Parathyroid adenoma (tissue), 2 donors: ENCODE measurements around the gene IL6ST.

ENCODE experiments used
- H2AFZ ChIP-seq: fragments of 300-600 bp; sonication (generic); one replicate; pipeline ENCODE4 v1.7.0; 2017; ENCODE audit warnings: antibody characterized with exemption, mild to moderate bottlenecking
- H3K27ac ChIP-seq: fragments of 300-600 bp; sonication (generic); one replicate; pipeline ENCODE4 v1.7.0; 2017
- H3K27me3 ChIP-seq: fragments of 300-600 bp; sonication (generic); one replicate; pipeline ENCODE4 v1.7.0; 2017; ENCODE audit warnings: low read length; ENCODE audit not compliant: control insufficient read depth, insufficient read depth
- H3K36me3 ChIP-seq: fragments of 300-600 bp; sonication (generic); one replicate; pipeline ENCODE4 v1.7.0; 2017; ENCODE audit warnings: low read length; ENCODE audit not compliant: control insufficient read depth, insufficient read depth
- H3K4me1 ChIP-seq: fragments of 300-600 bp; sonication (generic); one replicate; pipeline ENCODE4 v1.7.0; 2017; ENCODE audit warnings: control low read depth
- H3K4me2 ChIP-seq: fragments of 300-600 bp; sonication (generic); one replicate; pipeline ENCODE4 v1.7.0; 2017; ENCODE audit warnings: low read length
- H3K4me3 ChIP-seq: fragments of 300-600 bp; sonication (generic); one replicate; pipeline ENCODE4 v1.7.0; 2017; ENCODE audit warnings: low read depth, low read length
- H3K79me2 ChIP-seq: fragments of 300-600 bp; sonication (generic); one replicate; pipeline ENCODE4 v1.7.0; 2017; ENCODE audit warnings: control low read depth
- H3K9ac ChIP-seq: fragments of 300-600 bp; sonication (generic); one replicate; pipeline ENCODE4 v1.7.0; 2017; ENCODE audit warnings: mild to moderate bottlenecking
- H3K9me3 ChIP-seq: fragments of 300-600 bp; sonication (generic); one replicate; pipeline ENCODE4 v1.7.0; 2017; ENCODE audit warnings: low read length; ENCODE audit not compliant: control insufficient read depth
- CTCF ChIP-seq: fragments of 300-600 bp; sonication (generic); IDR thresholded peaks from one replicate; pipeline ENCODE4 v1.7.0; 2017; ENCODE audit warnings: antibody characterized with exemption, mild to moderate bottlenecking
- donor health status: primary hyperparathyroidism.

The IL6ST gene

DNA sequence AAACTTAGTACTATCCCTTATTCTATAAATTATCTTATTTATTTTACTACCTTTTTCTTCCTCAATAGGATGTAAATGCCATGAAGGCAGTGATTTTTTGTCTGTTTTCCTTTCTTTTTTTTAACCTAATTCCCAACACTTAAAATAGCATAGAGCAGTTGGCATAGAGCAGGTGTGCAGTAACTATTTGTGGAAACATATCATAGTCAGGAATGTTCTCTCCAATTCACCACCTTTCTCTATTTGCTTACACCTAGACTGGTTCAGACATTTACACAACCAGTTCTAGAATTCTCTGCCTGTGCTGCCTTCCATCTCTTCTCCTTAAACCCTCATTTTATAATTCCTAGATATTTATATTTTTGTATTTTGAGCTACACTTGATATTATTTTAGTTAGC is 94.0 kb downstream of the IL6ST start:
- Histone ChIP-seq H3K27me3 (no peaks in the 10 kb centered on the region), H3K79me2 (no peaks in the 10 kb centered on the region), H3K4me3 (no peak overlapping the region), H3K27ac (no peak overlapping the region), H3K9me3 (no peaks in the 10 kb centered on the region), H3K36me3 (no peaks in the 10 kb centered on the region), H3K4me2 (no peak overlapping the region), H3K4me1 (no peaks in the 10 kb centered on the region), H2AFZ (no peak overlapping the region), H3K9ac (no peak overlapping the region)
- no peak for TF ChIP-seq CTCF

GRCh38 chr5:55900068-55900467 is 94.7 kb downstream of the IL6ST start:
- no peak overlapping the region for H3K27ac ChIP-seq
- no peak overlapping the region for H3K4me3 ChIP-seq
- H3K36me3 ChIP-seq: no peaks in the 10 kb centered on the region
- no peaks in the 10 kb centered on the region for H3K79me2 ChIP-seq
- no peaks in the 10 kb centered on the region for H3K4me1 ChIP-seq
- H3K9ac ChIP-seq: no peak overlapping the region
- H3K9me3 ChIP-seq: no peaks in the 10 kb centered on the region
- TF ChIP-seq CTCF: no peak
- no peaks in the 10 kb centered on the region for H3K27me3 ChIP-seq
- H2AFZ ChIP-seq: no peak overlapping the region
- H3K4me2 ChIP-seq: no peak overlapping the region

DNA sequence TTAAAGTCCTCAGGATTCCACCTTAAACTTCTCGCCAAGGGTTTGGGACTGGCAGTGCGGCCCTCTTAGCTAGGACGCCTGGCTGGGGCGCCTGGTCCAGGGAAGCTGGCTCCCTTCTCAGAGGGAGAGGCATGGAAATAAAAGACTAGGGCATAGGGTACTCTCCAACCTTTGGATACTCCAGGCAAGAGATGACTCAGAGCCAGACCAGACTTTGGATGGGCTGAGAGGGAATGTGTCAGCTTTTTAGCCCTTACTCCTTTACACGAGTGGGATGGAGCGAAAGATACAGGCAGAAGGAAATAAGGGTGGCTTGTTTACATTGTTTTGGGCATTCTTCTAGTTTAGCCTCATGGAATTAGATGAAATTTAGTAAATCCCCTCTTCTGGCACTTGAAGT is 95.4 kb downstream of the IL6ST start:
- Histone ChIP-seq H3K27me3 (no peaks in the 10 kb centered on the region), H3K9ac (no peak overlapping the region), H3K9me3 (no peaks in the 10 kb centered on the region), H3K4me1 (no peaks in the 10 kb centered on the region), H2AFZ (no peak overlapping the region), H3K4me2 (no peak overlapping the region), H3K36me3 (no peaks in the 10 kb centered on the region), H3K4me3 (no peak overlapping the region), H3K79me2 (no peaks in the 10 kb centered on the region), H3K27ac (no peak overlapping the region)
- TF ChIP-seq CTCF: no peak

- Histone ChIP-seq H3K4me3 (no peak overlapping the region), H2AFZ (no peak overlapping the region), H3K4me2 (no peak overlapping the region), H3K4me1 (no peaks in the 10 kb centered on the region), H3K9ac (no peak overlapping the region), H3K36me3 (no peaks in the 10 kb centered on the region), H3K9me3 (no peaks in the 10 kb centered on the region), H3K27ac (no peak overlapping the region), H3K79me2 (no peaks in the 10 kb centered on the region), H3K27me3 (no peaks in the 10 kb centered on the region)
- no peak for TF ChIP-seq CTCF
Observed at GRCh38 chr5:55897905-55898304, 96.9 kb downstream of the IL6ST start.

DNA sequence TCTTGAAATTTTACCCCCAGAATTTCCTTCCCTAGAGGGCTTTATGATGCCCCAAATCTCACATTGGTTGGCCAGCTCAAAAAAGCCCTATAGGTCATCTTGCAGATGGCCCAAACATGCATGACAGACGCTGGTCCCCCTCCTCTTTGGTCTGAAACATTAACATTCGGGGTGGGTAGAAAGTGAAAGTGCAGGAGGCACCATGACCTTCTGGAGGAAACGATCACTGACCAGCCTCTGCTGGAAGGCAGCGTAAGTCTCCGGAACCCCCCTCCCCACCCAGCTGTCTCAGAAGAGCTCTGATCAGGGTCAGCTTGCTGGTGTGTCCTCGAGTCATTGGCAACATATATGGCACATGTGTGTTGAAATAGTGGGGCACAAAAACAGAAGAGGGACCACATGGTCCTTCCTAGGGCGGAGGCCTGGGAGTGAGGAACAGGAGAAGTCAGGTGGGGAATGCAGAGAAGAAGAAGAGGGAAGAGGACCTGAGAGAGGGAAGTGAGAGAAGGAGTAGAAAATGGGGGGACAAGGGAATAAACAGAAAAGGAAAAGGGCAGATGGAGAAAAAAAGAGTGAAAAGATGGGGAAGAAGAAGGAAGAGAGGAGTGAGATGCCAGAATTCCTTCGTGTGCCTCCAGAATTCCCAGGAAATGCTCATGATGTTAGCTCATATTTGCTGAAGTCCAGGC is 97.4 kb downstream of the IL6ST start:
- Histone ChIP-seq H3K27ac (no peak overlapping the region), H3K9ac (no peak overlapping the region), H3K9me3 (no peaks in the 10 kb centered on the region), H3K4me3 (no peak overlapping the region), H2AFZ (no peak overlapping the region), H3K4me2 (no peak overlapping the region), H3K27me3 (no peaks in the 10 kb centered on the region), H3K79me2 (no peaks in the 10 kb centered on the region), H3K4me1 (no peaks in the 10 kb centered on the region), H3K36me3 (no peaks in the 10 kb centered on the region)
- no peak for TF ChIP-seq CTCF
